GM12878 (cell line): Measurements from ENCODE around the gene B3GALNT1. TPM values are rescaled to one million over a fixed set of nuclear protein-coding genes. Genes with fewer than 3 reads are reported as not detected.

Source experiments
- ATAC-seq: fragments of 200-7000 bp; cut with Tn5 transposase; 3 replicates; pipeline ENCODE4 v1.9.1; 2020; ENCODE audit warnings: mild to moderate bottlenecking, moderate library complexity
- BruUV-seq: library from RNA; stranded (reverse); fragments of 400-500 nt; replicated peaks from 2 replicates; lab custom pipeline; 2021; lab: Mats Ljungman, UMichigan
- CTCF ChIA-PET: fragments of 300-600 bp; sonication (Branson Sonifier 250); formaldehyde crosslinking; extraction: SDS; loops from one replicate; lab custom pipeline; 2021; ENCODE audit warnings: inconsistent platforms; lab: Yijun Ruan, JAX
- POLR2A ChIA-PET: fragments of 350-600 bp; formaldehyde crosslinking; extraction: SDS; loops from one replicate; lab custom pipeline; 2021; ENCODE audit warnings: inconsistent platforms; lab: Charles Lee
- RAD21 ChIA-PET: fragments of 300-600 bp; sonication (Branson Sonifier 250); formaldehyde crosslinking; loops from one replicate; lab custom pipeline; 2023; ENCODE audit warnings: antibody characterized with exemption; ENCODE audit not compliant: unreplicated experiment; lab: Charles Lee
- SMC1A ChIA-PET: fragments of 300-600 bp; sonication (Branson Sonifier 250); formaldehyde crosslinking; loops from one replicate; lab custom pipeline; 2023; ENCODE audit not compliant: unreplicated experiment, uncharacterized antibody; lab: Charles Lee
- DNase-seq: peaks from one replicate; pipeline ENCODE4 v3.0.0-alpha.2; 2011; ENCODE audit warnings: low read depth, low spot score
- FAIRE-seq: peaks from 3 replicates; lab custom pipeline; 2011; peaks lifted over from hg19 to GRCh38; lab: Jason Lieb, UNC
- H2AFZ ChIP-seq: 2 replicates; pipeline ENCODE4 v1.6.0; 2011; ENCODE audit warnings: low read depth, low read length, control low read depth; ENCODE audit not compliant: control insufficient read depth
- H3K27ac ChIP-seq: 2 replicates; pipeline ENCODE4 v1.5.1; 2011; ENCODE audit warnings: control low read depth; ENCODE audit not compliant: control insufficient read depth, insufficient read depth
- H3K27me3 ChIP-seq, 2 experiments: replicated peaks in 1 of 2; 2 replicates each; pipeline versions ENCODE4 v1.6.0 to v1.6.1; 2011; ENCODE audit warnings: low read length in 1 of 2; ENCODE audit not compliant: control insufficient read depth in 2 of 2, insufficient read depth in 2 of 2
- H3K36me3 ChIP-seq, 2 experiments: 2 replicates each; pipeline ENCODE4 v1.5.1; 2011; ENCODE audit warnings: low read length in 1 of 2; ENCODE audit not compliant: control insufficient read depth in 2 of 2, insufficient read depth in 2 of 2
- H3K4me1 ChIP-seq: 2 replicates; pipeline ENCODE4 v1.6.1; 2011; ENCODE audit warnings: mild to moderate bottlenecking, low read length, moderate library complexity, mixed read lengths; ENCODE audit not compliant: control insufficient read depth, insufficient read depth
- H3K4me2 ChIP-seq: 2 replicates; pipeline ENCODE4 v1.6.0; 2011; ENCODE audit warnings: control low read depth; ENCODE audit not compliant: control insufficient read depth, insufficient read depth
- H3K4me3 ChIP-seq: fragments of 200-600 bp; sonication (generic); 2 replicates; pipeline ENCODE4 v1.5.1; 2016
- H3K79me2 ChIP-seq: 2 replicates; pipeline ENCODE4 v1.6.0; 2011; ENCODE audit warnings: low read length; ENCODE audit not compliant: control insufficient read depth, insufficient read depth
- H3K9ac ChIP-seq: 2 replicates; pipeline ENCODE4 v1.8.0; 2011; ENCODE audit warnings: low read length, control low read depth, mixed read lengths; ENCODE audit not compliant: control insufficient read depth, insufficient read depth
- H3K9me3 ChIP-seq: replicated peaks from 3 replicates; pipeline ENCODE4 v1.5.1; 2011; ENCODE audit warnings: mild to moderate bottlenecking, low read length; ENCODE audit not compliant: control insufficient read depth, insufficient read depth
- H4K20me1 ChIP-seq: 2 replicates; pipeline ENCODE4 v1.6.0; 2011; ENCODE audit not compliant: control insufficient read depth, insufficient read depth
- BCLAF1 ChIP-seq: fragments of 450-650 bp; IDR thresholded peaks from 2 replicates; pipeline ENCODE4 v1.6.1; 2017; ENCODE audit warnings: antibody characterized with exemption, mild to moderate bottlenecking, moderate library complexity
- CHD2 ChIP-seq: IDR thresholded peaks from 2 replicates; pipeline ENCODE4 v1.6.1; 2011; ENCODE audit warnings: low read depth, low read length, improper control_type of control experiment, borderline replicate concordance
- FOXK2 ChIP-seq: fragments of 450-650 bp; IDR thresholded peaks from 2 replicates; pipeline ENCODE4 v1.6.1; 2017; ENCODE audit warnings: mild to moderate bottlenecking, moderate library complexity
- MTA3 ChIP-seq: IDR thresholded peaks from 2 replicates; pipeline ENCODE4 v1.6.1; 2012; ENCODE audit warnings: low read length, inconsistent platforms, borderline replicate concordance
- MYB ChIP-seq: fragments of 150-350 bp; IDR thresholded peaks from 2 replicates; pipeline ENCODE4 v1.6.1; 2014; ENCODE audit warnings: mild to moderate bottlenecking, low read depth, low read length, borderline replicate concordance
- NFYA ChIP-seq: IDR thresholded peaks from 2 replicates; pipeline ENCODE4 v1.6.1; 2011; ENCODE audit warnings: low read depth, mild to moderate bottlenecking, low read length, improper control_type of control experiment, borderline replicate concordance
- NR2C1 ChIP-seq: fragments of 450-650 bp; IDR thresholded peaks from 2 replicates; pipeline ENCODE4 v1.6.1; 2017; ENCODE audit warnings: antibody characterized with exemption, mild to moderate bottlenecking, moderate library complexity
- POLR2A ChIP-seq: IDR thresholded peaks from 2 replicates; pipeline ENCODE4 v1.6.1; 2011; ENCODE audit warnings: low read depth, mild to moderate bottlenecking, low read length
- PRDM15 ChIP-seq: fragments of 450-650 bp; formaldehyde crosslinking; IDR thresholded peaks from 2 replicates; pipeline ENCODE4 v1.4.0; 2020; ENCODE audit warnings: mild to moderate bottlenecking, moderate library complexity
- RBBP5 ChIP-seq: fragments of 200-600 bp; sonication (generic); conservative IDR thresholded peaks from 2 replicates; pipeline ENCODE4 v1.6.1; 2016
- SMARCA5 ChIP-seq: fragments of 450-650 bp; IDR thresholded peaks from 2 replicates; pipeline ENCODE4 v1.6.1; 2017; ENCODE audit warnings: mild to moderate bottlenecking
- SUPT20H ChIP-seq: IDR thresholded peaks from 2 replicates; pipeline ENCODE4 v1.6.1; 2011; ENCODE audit warnings: low read depth, mild to moderate bottlenecking, low read length, moderate library complexity, borderline replicate concordance; ENCODE audit not compliant: control insufficient read depth
- WRNIP1 ChIP-seq: IDR thresholded peaks from 2 replicates; pipeline ENCODE4 v1.6.1; 2011; ENCODE audit warnings: low read depth, low read length, improper control_type of control experiment, borderline replicate concordance
- ZBTB33 ChIP-seq: fragments of 450-650 bp; IDR thresholded peaks from 2 replicates; pipeline ENCODE4 v1.6.1; 2017; ENCODE audit warnings: mild to moderate bottlenecking
- WGBS: methylation state at CpG from one replicate; pipeline ENCODE4 v1.1.6; 2016; ENCODE audit warnings: low lambda C conversion rate; ENCODE audit not compliant: insufficient replicate concordance, insufficient coverage; ENCODE audit errors: missing lambda C conversion rate; 5-methylcytosine and 5-hydroxymethylcytosine counted together
- in situ Hi-C: fragments of 300-500 bp; cut with MboI; formaldehyde crosslinking; loops from 9 replicates; pipeline ENCODE4 v1.14.3; 2018; ENCODE audit warnings: mixed read lengths
- intact Hi-C: fragments of 100-400 bp; cut with micrococcal nuclease; formaldehyde crosslinking; loops from one replicate; pipeline ENCODE4 v1.14.2; 2022; ENCODE audit not compliant: unreplicated experiment
- polyA plus RNA-seq, 11 experiments: library from polyadenylated mRNA; depleted of rRNA in 4 of 11; unstranded in 6 of 11; stranded (reverse) in 5 of 11; fragments of >200 nt; fragmentation: Nextera tagmentation in 4 of 11; fragmentation: Illumina TruSeq in 1 of 11; extraction: Ambion mirVana in 4 of 11; extraction: Trizol in 1 of 11; gene quantifications; 1 replicate in 1 of 11; 2 replicates in 10 of 11; pipeline versions ENCODE4 v1.2.1 to v1.2.3, GENCODE V29; 2011 to 2016; ENCODE audit warnings: inconsistent platforms in 2 of 11, missing spikeins in 2 of 11, low read depth in 1 of 11
- total RNA-seq, 4 experiments: library from RNA; depleted of rRNA in 3 of 4; stranded (reverse); fragments of >200 nt in 3 of 4; fragmentation: Illumina TruSeq in 1 of 4; extraction: Trizol in 1 of 4; gene quantifications; 2 replicates each; pipeline versions ENCODE4 v1.2.1 to v1.2.3, GENCODE V29; 2013 to 2021
- TF ChIP-seq, protein P1 (sequence below): fragments of 450-650 bp; IDR thresholded peaks from 2 replicates; pipeline ENCODE4 v1.6.1; 2017; ENCODE audit warnings: mild to moderate bottlenecking, low read depth, inconsistent platforms; ENCODE audit not compliant: poor library complexity, severe bottlenecking

B3GALNT1 gene
- total and polyA plus RNA-seq, 10 of the 15 experiments (the other 5 are each of a cell fraction or from before 2014, with no cell fraction given) = 0.04 to 0.95 (median 0.18) TPM; not detected in 3

- 71% methylated on average over 1 of the region's 1 CpG for WGBS
- SMC1A ChIA-PET = no interaction called here
- no peak for FAIRE-seq
- Histone ChIP-seq H3K9ac (no peak overlapping the region), H3K9me3 (no peaks in the 10 kb centered on the region), H3K27me3 (peaks cover 0 to 1% of the 10 kb centered on the region in 2 experiments; a peak in 1 of 4 replicates), H3K27ac (no peak overlapping the region), H3K4me3 (no peak overlapping the region), H3K79me2 (no peaks in the 10 kb centered on the region), H3K4me1 (no peaks in the 10 kb centered on the region), H3K36me3 (no peaks in the 10 kb centered on the region), H3K4me2 (no peak overlapping the region), H2AFZ (no peak overlapping the region), H4K20me1 (no peaks in the 10 kb centered on the region)
- in situ Hi-C loops (no loop called here), intact Hi-C loops (no loop called here)
- CTCF ChIA-PET = no interaction called here
- RAD21 ChIA-PET = no interaction called here
- DNase-seq = no peak
- no peak for ATAC-seq
- POLR2A ChIA-PET = interaction anchor here (0.6 kb wide), 1 partner anchor 337 kb away, joined by 3 read pairs; no protein-coding TSS in a partner anchor
- no TSS peak for BruUV-seq
- TF ChIP-seq RBBP5 (no peak), WRNIP1 (no peak), FOXK2 (no peak), ZBTB33 (no peak), MYB (no peak), MTA3 (no peak), PRDM15 (CRISPR knock-in tag) (no peak), SUPT20H (no peak), SMARCA5 (no peak), NFYA (no peak), BCLAF1 (no peak), CHD2 (no peak), NR2C1 (no peak), POLR2A (no peak)
- TF ChIP-seq, protein P1, sequence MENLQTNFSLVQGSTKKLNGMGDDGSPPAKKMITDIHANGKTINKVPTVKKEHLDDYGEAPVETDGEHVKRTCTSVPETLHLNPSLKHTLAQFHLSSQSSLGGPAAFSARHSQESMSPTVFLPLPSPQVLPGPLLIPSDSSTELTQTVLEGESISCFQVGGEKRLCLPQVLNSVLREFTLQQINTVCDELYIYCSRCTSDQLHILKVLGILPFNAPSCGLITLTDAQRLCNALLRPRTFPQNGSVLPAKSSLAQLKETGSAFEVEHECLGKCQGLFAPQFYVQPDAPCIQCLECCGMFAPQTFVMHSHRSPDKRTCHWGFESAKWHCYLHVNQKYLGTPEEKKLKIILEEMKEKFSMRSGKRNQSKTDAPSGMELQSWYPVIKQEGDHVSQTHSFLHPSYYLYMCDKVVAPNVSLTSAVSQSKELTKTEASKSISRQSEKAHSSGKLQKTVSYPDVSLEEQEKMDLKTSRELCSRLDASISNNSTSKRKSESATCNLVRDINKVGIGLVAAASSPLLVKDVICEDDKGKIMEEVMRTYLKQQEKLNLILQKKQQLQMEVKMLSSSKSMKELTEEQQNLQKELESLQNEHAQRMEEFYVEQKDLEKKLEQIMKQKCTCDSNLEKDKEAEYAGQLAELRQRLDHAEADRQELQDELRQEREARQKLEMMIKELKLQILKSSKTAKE = no peak
These were observed 3.7 kb upstream of the B3GALNT1 start for GRCh38 chr3:161108840-161109239.
